Measurements from ENCODE around the gene CCNI2.

The CCNI2 gene

DNA sequence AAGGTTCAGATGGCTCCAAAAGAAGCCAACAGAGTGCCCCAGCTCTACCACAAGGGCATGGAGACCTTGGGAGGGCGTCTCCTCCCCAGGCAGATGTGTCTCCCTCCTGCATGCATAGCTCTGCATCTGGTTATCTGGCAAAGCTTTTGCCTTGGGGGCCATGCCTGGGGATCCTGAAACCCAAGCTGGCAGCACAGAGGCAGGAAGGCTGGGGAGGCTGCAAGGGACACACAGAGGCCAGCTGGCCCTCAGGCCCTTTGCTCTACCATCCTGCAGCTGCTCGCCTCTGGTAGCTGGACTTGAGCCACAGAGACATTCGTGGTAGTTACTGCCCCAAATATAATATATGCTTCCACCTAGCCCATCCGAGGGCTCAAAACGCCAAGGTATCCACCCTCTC is 25.9 kb downstream of the CCNI2 start:
- no peaks in the 10 kb centered on the region for H3K9me3 ChIP-seq (ENCODE audit: control insufficient read depth, low read length)
- no peak for DNase-seq
- H3K4me3 ChIP-seq (ENCODE audit: insufficient read depth, low read depth, low read length, poor library complexity, severe bottlenecking) = no peak overlapping the region
- peaks cover 11% of the 10 kb centered on the region for H3K4me1 ChIP-seq (ENCODE audit: control insufficient read depth, insufficient read depth, low read length, poor library complexity, severe bottlenecking)
- H3K36me3 ChIP-seq (ENCODE audit: control insufficient read depth, insufficient read depth, low read length) = no peaks in the 10 kb centered on the region
- H3K27ac ChIP-seq (ENCODE audit: insufficient read depth, low read length, poor library complexity, severe bottlenecking) = no peak overlapping the region
- no peaks in the 10 kb centered on the region for H3K27me3 ChIP-seq (replicated peaks; ENCODE audit: control insufficient read depth, insufficient read depth, low read length, poor library complexity, severe bottlenecking)

DNA sequence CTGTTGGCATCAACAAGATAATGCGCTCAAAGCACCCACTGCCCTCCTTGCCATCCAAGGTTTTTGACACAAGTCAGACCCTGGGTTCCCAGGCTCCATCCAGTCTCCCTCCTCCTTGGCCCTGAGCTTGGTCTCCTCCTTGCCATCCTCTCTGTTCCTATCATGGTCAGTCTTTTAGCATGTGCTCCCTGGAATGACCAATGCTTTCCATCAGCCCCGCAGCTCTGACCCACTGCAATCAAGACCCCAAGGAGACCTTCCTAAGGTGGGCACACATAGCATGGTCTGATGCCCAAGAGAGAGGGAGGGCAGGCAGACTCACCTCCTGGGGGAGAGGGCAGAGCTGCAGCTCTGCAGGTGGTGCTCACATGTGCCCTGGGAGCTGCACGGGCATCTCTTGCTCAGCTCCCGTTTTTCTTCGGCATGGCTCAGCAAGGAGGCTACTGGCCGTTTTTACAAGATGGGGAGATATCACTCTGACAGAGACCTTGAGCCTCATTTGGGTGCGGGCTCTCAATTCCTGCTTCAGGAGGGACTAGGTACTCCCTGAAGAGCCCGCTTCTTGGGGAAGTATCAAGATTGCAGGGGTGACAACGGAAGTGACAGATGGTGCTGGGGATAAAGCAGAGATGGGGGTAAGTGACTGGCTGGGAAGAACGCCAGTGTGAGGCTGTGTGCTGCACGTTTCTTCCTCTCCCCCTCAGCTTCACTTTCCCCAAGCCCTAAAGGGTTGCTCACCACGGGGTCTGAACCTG is 26.6 kb downstream of the CCNI2 start:
- Histone ChIP-seq H3K4me3 (ENCODE audit: insufficient read depth, low read depth, low read length, poor library complexity, severe bottlenecking) (no peak overlapping the region), H3K27me3 (replicated peaks; ENCODE audit: control insufficient read depth, insufficient read depth, low read length, poor library complexity, severe bottlenecking) (no peaks in the 10 kb centered on the region)
- DNase-seq = no peak

DNA sequence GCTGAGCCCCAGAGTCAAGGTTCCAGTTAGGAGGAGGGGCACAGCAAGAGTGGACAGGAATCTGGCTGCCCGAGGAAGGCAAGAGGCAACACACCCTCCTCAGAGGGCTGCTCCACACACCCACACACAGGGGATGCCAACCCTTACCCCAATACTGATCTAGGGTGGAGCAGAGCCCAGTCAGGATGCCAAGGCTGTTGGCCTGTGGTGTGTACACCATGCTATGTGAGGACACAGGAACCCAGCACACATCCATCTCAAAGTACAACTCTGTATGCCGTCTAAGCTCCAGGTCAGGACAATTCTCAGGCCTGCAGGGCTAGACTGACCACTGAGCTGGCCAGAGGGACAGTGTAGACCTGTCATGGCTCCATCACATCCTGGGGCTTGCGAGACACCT is 27.2 kb downstream of the CCNI2 start:
- no peak overlapping the region for H3K27ac ChIP-seq (ENCODE audit: insufficient read depth, low read length, poor library complexity, severe bottlenecking)
- no peak for DNase-seq
- no peaks in the 10 kb centered on the region for H3K27me3 ChIP-seq (replicated peaks; ENCODE audit: control insufficient read depth, insufficient read depth, low read length, poor library complexity, severe bottlenecking)
- no peaks in the 10 kb centered on the region for H3K36me3 ChIP-seq (ENCODE audit: control insufficient read depth, insufficient read depth, low read length)
- H3K4me1 ChIP-seq (ENCODE audit: control insufficient read depth, insufficient read depth, low read length, poor library complexity, severe bottlenecking) = peaks cover 11% of the 10 kb centered on the region
- H3K4me3 ChIP-seq (ENCODE audit: insufficient read depth, low read depth, low read length, poor library complexity, severe bottlenecking) = no peak overlapping the region
- H3K9me3 ChIP-seq (ENCODE audit: control insufficient read depth, low read length) = no peaks in the 10 kb centered on the region

More for the DNA sequence above, 26.6 kb downstream of the CCNI2 start:
- Histone ChIP-seq H3K36me3 (ENCODE audit: control insufficient read depth, insufficient read depth, low read length) (no peaks in the 10 kb centered on the region), H3K9me3 (ENCODE audit: control insufficient read depth, low read length) (no peaks in the 10 kb centered on the region), H3K4me1 (ENCODE audit: control insufficient read depth, insufficient read depth, low read length, poor library complexity, severe bottlenecking) (peaks cover 11% of the 10 kb centered on the region), H3K27ac (ENCODE audit: insufficient read depth, low read length, poor library complexity, severe bottlenecking) (no peak overlapping the region)

DNA sequence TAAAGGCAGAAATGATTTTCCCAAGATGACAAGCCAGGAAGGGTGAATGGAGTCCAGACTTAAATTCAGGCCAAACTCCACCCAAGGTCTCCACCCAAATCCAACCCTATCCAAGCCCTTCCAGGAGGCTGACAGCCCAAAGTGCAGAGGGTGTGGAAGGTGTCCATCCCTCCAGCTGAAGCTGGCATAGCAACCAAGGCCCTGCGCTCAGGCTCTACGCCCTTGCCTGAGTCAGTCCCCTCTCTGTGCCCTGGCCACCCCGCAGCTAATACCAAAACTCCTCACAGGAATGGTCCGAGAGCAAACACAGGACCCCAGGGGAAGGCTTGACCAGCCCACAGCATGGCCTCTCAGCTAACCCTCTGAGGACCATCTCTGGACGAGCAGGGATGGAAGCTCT is 27.7 kb downstream of the CCNI2 start:
- Histone ChIP-seq H3K4me3 (ENCODE audit: insufficient read depth, low read depth, low read length, poor library complexity, severe bottlenecking) (no peak overlapping the region), H3K9me3 (ENCODE audit: control insufficient read depth, low read length) (no peaks in the 10 kb centered on the region), H3K36me3 (ENCODE audit: control insufficient read depth, insufficient read depth, low read length) (no peaks in the 10 kb centered on the region), H3K4me1 (ENCODE audit: control insufficient read depth, insufficient read depth, low read length, poor library complexity, severe bottlenecking) (peaks cover 11% of the 10 kb centered on the region), H3K27ac (ENCODE audit: insufficient read depth, low read length, poor library complexity, severe bottlenecking) (no peak overlapping the region), H3K27me3 (replicated peaks; ENCODE audit: control insufficient read depth, insufficient read depth, low read length, poor library complexity, severe bottlenecking) (no peaks in the 10 kb centered on the region)
- no peak for DNase-seq

DNA sequence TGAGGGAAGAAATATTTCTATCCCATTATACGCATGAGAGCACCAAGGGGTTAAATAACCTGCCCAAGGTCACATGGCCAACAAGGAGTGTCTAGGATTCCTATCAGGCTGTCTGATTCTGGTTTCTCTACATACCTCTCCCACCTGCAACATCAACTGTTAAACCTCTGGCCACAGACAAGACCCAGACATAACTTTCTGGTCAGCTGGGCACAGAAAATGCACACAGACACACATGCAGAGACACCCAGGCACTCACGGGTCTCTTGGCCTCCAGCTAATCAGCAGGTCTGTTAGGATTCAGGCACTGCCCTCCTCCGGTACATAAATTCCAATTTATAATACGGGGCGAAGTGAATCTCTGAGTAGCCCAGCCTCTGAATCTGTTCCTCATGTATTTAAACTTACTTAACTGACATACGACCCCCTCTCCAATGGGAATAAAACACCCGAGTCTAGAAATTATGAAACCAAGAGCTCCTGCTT is 28.3 kb downstream of the CCNI2 start:
- H3K4me1 ChIP-seq (ENCODE audit: control insufficient read depth, insufficient read depth, low read length, poor library complexity, severe bottlenecking) = peaks cover 11% of the 10 kb centered on the region
- H3K4me3 ChIP-seq (ENCODE audit: insufficient read depth, low read depth, low read length, poor library complexity, severe bottlenecking) = no peak overlapping the region
- H3K27ac ChIP-seq (ENCODE audit: insufficient read depth, low read length, poor library complexity, severe bottlenecking) = no peak overlapping the region
- no peaks in the 10 kb centered on the region for H3K9me3 ChIP-seq (ENCODE audit: control insufficient read depth, low read length)
- H3K27me3 ChIP-seq (replicated peaks; ENCODE audit: control insufficient read depth, insufficient read depth, low read length, poor library complexity, severe bottlenecking) = no peaks in the 10 kb centered on the region
- DNase-seq = no peak
- H3K36me3 ChIP-seq (ENCODE audit: control insufficient read depth, insufficient read depth, low read length) = no peaks in the 10 kb centered on the region

DNA sequence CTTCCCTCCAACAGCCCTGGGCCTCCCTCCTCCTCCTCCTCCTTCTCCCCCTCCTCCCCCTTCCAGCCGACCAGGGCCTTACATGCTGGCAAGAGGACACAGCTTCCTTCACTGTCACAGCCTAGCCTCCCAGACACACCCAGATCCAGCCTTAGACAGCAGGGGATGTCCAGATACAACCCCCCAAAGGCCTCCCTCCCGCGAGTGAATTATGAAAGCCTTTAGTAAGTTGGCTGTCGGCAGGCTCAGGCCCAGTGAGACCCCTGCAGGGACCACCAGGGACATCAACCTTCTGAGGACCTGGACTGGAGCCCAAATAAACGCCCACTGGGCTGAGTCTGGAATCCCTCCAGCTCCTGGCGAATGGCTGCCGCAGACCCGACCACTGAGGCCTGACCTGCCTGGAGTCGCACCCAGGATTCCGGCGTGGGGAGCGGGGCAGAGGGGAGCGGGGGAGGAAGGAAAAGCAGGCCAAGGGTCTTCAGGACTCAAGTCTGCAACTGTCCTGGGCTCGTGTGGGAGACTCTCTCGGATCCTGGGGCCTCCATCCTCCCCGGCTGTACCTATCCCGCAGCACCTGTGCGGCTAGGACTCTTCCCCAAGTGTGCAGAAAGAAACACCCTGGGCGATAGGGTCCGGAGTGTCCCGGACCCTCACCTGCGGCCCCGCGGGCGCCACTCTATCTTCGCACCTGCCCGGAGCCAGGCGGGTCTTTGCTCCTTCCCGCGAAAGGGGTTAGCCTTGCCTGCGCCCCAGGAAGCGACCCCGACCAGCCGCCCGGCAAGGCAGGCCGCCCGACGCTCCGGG is 29.1 kb downstream of the CCNI2 start:
- Histone ChIP-seq H3K36me3 (ENCODE audit: control insufficient read depth, insufficient read depth, low read length) (no peaks in the 10 kb centered on the region), H3K4me1 (ENCODE audit: control insufficient read depth, insufficient read depth, low read length, poor library complexity, severe bottlenecking) (peaks cover 11% of the 10 kb centered on the region), H3K27me3 (replicated peaks; ENCODE audit: control insufficient read depth, insufficient read depth, low read length, poor library complexity, severe bottlenecking) (no peaks in the 10 kb centered on the region), H3K27ac (ENCODE audit: insufficient read depth, low read length, poor library complexity, severe bottlenecking) (no peak overlapping the region), H3K9me3 (ENCODE audit: control insufficient read depth, low read length) (no peaks in the 10 kb centered on the region), H3K4me3 (ENCODE audit: insufficient read depth, low read depth, low read length, poor library complexity, severe bottlenecking) (peak overlapping the region; percentile 88)
- DNase-seq = no peak

DNA sequence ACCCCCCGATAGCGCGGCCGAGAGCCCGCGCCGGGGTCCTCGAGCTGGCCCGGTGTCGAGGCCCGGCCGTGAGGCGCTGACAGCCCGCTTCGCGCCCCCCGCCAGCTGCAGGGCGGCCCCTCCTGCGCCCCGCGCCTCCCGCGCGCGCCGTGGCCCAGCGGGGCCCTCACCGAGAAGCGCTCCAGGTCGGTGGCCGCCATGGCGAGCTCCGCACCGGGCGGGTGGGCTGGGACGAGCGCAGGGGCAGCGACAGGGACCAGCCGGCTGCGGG is 29.6 kb downstream of the CCNI2 start:
- Histone ChIP-seq H3K27ac (ENCODE audit: insufficient read depth, low read length, poor library complexity, severe bottlenecking) (no peak overlapping the region), H3K4me1 (ENCODE audit: control insufficient read depth, insufficient read depth, low read length, poor library complexity, severe bottlenecking) (peaks cover 11% of the 10 kb centered on the region), H3K4me3 (ENCODE audit: insufficient read depth, low read depth, low read length, poor library complexity, severe bottlenecking) (peak overlapping the region; percentile 88), H3K36me3 (ENCODE audit: control insufficient read depth, insufficient read depth, low read length) (no peaks in the 10 kb centered on the region), H3K27me3 (replicated peaks; ENCODE audit: control insufficient read depth, insufficient read depth, low read length, poor library complexity, severe bottlenecking) (no peaks in the 10 kb centered on the region), H3K9me3 (ENCODE audit: control insufficient read depth, low read length) (no peaks in the 10 kb centered on the region)
- DNase-seq = no peak

DNA sequence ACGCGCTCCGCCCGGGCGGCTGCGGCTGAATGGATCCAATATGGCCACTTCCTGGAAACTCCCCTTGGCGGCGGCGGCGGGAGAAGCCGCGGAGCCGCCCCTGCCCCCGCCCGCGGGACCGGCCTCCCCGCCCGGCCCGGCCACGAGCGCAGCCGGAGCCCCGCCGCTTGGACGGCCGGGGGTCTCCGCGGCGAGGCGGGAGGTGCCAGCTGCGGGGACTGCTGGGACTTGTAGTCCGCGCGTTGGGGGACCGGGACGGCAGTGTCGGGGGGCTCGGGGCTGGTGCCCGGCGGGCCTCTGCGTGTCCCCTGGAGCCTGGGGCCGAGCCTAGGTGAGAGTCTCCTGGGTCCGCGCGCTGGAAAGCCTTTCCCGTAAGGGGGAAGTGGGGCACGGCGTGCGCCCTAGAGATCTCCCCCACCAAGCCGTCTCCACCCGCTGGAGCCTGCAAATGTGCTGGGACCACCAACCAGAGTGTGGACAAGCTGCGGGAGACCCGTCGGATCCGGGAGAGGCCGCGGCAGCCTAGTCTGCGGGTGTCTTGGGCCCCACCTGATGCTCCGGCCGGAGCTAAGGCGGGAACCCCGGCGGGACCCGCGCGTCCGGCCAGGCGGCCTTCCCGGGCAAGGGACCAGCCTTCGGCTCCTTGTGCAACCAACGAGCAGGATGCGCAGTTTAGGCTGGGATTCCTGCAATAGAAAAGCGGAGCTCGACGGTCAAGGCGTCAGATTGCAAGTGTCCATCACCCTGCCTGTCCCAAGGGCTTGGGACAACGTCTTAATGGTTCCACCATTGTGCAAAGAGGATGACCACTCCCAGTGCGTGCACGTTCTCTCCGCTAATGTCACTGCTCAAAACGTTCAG is 30.2 kb downstream of the CCNI2 start, which contains the start of gene SEPTIN8:
Gene SEPTIN8, minus strand, starts transcription at position 31 of the 861 bp plus-strand sequence. CDS start 102 bp downstream, outside the sequence.
- peak; percentile 20 to 34 (median 26) for DNase-seq
- Histone ChIP-seq H3K9me3 (ENCODE audit: control insufficient read depth, low read length) (no peaks in the 10 kb centered on the region), H3K4me3 (ENCODE audit: insufficient read depth, low read depth, low read length, poor library complexity, severe bottlenecking) (peak within 1 kb of the TSS; percentile 88), H3K36me3 (ENCODE audit: control insufficient read depth, insufficient read depth, low read length) (no peaks in the 10 kb centered on the region), H3K27ac (ENCODE audit: insufficient read depth, low read length, poor library complexity, severe bottlenecking) (peak within 1 kb of the TSS; percentile 38), H3K4me1 (ENCODE audit: control insufficient read depth, insufficient read depth, low read length, poor library complexity, severe bottlenecking) (peaks cover 11% of the 10 kb centered on the region), H3K27me3 (replicated peaks; ENCODE audit: control insufficient read depth, insufficient read depth, low read length, poor library complexity, severe bottlenecking) (no peaks in the 10 kb centered on the region)

DNA sequence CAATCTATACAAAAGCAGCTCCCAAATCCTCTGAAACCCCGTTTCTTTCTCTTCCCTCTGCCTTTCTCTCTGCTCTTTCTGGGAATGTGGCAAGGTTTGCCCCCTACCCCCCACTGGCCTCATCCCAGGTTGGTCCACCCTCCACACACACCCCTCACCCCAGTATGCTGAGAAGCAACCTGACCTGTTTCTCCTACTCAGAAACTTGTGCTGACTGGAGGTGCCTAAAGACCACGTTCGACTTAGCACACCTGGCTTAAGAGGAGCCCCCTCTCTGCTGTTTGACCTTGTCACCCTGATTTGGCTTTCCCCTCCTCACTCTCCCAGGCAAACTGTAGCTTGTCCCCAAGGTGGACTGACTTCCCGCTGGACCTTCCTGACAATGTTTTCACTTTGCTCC is 30.9 kb downstream of the CCNI2 start:
- DNase-seq = no peak
- peaks cover 11% of the 10 kb centered on the region for H3K4me1 ChIP-seq (ENCODE audit: control insufficient read depth, insufficient read depth, low read length, poor library complexity, severe bottlenecking)
- H3K9me3 ChIP-seq (ENCODE audit: control insufficient read depth, low read length) = no peaks in the 10 kb centered on the region
- no peaks in the 10 kb centered on the region for H3K36me3 ChIP-seq (ENCODE audit: control insufficient read depth, insufficient read depth, low read length)
- no peak overlapping the region for H3K27ac ChIP-seq (ENCODE audit: insufficient read depth, low read length, poor library complexity, severe bottlenecking)
- H3K4me3 ChIP-seq (ENCODE audit: insufficient read depth, low read depth, low read length, poor library complexity, severe bottlenecking) = peak overlapping the region; percentile 88
- H3K27me3 ChIP-seq (replicated peaks; ENCODE audit: control insufficient read depth, insufficient read depth, low read length, poor library complexity, severe bottlenecking) = no peaks in the 10 kb centered on the region
